GM18505 (cell line): Measurements from ENCODE around the gene GNG13.

ENCODE experiments used
- ATAC-seq: cut with Tn5 transposase; IDR thresholded peaks from one replicate; pipeline ENCODE4 v1.9.1; 2021; ENCODE audit not compliant: unreplicated experiment
- POLR2A ChIP-seq: IDR thresholded peaks from 4 replicates; pipeline ENCODE4 v1.6.1; 2011; ENCODE audit warnings: borderline replicate concordance; ENCODE audit not compliant: insufficient read depth, insufficient read length; ENCODE audit errors: extremely low read depth

Gene GNG13

GRCh38 chr16:800834-801511 lies 439 bp upstream of the GNG13 start:
- TF ChIP-seq POLR2A, result no peak
- ATAC-seq, result no peak

- no peak for TF ChIP-seq POLR2A
- ATAC-seq, result no peak
Measured at GRCh38 chr16:799111-799947, 1.2 kb downstream of the GNG13 start.

DNA sequence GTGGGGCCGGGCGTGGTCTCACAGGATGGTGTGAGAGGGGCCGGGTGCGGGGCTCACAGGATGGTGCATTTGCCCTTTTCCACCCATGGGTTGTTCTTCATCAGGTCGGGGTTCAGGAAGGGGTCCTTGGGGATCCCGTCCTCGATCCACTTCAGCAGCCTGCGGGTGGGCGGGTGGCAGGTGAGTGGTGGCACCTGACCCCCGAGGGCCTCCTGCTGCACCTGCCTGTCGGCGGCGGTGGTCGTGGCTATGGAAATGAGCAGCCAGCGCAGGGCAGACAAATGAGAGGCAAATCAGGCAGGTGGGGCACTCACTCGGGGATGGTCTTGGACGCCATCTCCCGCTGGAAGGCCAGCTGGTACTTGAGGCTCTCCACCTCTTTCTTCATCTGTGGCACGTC lies 1.9 kb downstream of the GNG13 start:
- no peak for TF ChIP-seq POLR2A
- ATAC-seq, result no peak

DNA sequence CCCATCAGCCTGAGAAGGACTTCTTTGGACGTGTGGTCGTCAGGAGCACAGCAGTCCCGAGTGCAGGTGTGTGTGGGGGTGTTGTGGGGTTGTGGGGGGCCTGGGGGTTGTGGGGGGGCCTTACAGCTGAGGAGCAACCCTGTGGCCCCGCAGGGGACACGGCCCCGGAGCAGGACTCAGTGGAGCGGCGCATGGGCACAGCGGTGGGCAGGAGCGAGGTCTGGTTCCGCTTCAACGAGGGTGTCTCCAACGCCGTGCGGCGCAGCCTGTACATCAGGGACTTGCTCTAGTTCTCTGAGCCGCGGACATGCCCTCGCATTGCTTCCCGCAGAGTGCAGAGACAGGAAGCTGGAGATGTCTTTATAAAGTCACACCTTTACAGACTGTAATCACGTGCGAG lies 2.8 kb downstream of the GNG13 start:
- no peak for ATAC-seq
- TF ChIP-seq POLR2A, result no peak

DNA sequence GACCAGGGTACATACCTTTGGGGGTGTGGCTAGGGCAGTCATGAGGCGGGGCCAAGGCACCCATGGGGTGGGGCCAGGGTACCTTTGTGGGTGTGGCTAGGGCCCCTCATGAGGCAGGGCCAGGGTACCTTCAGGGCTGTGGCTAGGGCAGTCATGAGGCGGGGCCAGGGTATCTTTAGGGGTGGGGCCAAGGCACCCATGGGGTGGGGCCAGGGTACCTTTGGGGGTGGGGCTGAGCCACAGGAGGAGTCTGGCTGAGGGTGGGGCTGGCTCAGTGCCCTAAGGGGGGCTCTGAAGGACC lies 3.5 kb downstream of the GNG13 start:
- ATAC-seq, result no peak
- TF ChIP-seq POLR2A, result no peak

- ATAC-seq, result no peak
- no peak for TF ChIP-seq POLR2A
Measured at GRCh38 chr16:796296-797119, 4.0 kb downstream of the GNG13 start.

DNA sequence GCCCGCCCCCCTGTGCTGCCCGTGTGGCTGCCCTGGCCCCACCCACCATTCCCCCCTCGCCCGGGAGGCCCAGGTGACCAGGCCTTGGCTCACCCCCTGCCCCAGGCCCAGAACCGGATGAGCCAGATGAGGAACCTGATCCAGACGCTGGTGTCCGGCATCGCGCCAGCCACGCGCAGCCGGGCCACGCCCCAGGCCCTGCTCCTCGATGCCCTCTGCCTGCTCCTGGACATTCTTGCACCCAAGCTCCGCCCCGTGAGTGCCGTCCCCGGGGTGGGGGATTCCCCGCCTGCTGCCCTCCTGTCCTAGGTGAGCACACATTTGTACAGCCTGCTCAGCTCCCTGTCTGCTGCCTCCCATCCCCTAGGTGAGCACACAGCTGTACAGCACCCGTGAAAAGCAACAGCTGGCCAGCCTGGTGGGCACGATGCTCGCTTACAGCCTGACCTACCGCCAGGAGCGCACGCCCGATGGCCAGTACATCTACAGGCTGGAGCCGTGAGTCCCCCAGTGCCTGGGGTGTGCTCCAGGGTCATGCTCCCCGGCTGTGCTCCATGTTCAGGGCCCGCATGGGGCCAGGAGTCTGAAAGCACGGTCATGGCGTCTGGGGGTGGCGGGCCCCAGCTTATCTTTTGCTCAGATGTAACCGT lies 4.8 kb downstream of the GNG13 start:
- no peak for ATAC-seq
- no peak for TF ChIP-seq POLR2A

DNA sequence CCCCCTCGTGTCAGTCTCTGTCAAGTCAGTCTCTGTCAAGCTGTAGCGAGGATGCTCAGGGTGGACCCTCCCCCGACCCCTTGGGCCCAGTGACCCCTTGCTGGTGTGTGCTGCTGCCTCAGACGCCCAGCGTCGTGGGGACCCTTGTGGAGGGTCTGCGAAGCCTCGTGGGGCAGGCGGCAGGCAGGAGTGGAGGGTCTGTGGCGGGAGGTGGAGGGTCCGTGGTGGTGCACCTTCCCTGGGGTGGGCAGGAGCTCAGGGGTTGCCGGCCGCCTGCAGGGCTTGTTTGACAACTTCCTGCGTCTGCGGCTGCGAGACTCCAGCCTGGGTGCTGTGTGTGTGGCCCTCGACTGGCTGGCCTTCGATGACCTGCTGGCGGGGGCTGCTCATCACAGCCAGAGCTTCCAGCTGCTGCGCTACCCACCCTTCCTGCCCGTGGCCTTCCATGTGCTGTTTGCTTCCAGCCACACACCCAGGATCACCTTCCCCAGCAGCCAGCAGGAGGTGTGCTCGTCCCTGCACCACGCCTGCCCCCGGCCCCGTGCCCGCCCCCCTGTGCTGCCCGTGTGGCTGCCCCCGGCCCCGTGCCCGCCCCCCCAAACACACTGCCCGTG lies 5.6 kb downstream of the GNG13 start:
- no peak for TF ChIP-seq POLR2A
- ATAC-seq, result no peak

DNA sequence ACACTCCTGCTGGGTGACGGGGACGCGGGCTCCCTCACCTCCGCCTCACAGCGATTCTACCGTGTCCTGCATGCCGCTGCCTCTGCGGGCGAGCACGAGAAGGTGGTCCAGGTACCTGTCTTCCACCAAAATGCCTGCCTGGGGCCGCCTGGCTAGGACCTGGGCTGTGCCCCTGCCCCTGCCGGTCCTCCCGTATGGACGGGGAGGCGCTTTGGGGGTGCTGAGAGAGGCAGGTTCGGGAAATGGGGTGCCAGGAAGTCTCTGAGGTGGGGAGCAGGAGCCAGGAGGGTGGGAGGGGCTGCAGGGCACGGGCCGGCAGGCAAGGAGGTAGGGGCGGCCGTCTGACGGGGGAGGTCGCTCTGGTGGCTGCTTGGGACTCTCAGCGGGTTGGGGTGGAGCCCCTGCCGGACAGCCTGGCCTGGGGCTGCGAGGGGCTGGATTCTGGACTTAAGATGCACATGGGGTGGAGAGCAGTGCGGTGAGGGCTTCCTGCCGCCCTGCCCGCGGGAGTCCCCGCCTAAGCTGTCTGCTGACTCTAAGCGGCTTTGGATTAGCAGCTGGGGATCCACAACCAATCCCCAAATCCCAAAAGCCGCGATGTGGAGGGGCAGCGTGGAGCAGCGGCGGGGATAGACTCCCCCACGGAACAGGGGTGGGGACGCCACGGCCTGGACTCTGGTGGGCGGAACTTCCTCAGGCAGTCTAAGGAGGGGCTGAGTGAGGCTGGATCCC lies 6.3 kb downstream of the GNG13 start:
- TF ChIP-seq POLR2A, result no peak
- ATAC-seq, result no peak

DNA sequence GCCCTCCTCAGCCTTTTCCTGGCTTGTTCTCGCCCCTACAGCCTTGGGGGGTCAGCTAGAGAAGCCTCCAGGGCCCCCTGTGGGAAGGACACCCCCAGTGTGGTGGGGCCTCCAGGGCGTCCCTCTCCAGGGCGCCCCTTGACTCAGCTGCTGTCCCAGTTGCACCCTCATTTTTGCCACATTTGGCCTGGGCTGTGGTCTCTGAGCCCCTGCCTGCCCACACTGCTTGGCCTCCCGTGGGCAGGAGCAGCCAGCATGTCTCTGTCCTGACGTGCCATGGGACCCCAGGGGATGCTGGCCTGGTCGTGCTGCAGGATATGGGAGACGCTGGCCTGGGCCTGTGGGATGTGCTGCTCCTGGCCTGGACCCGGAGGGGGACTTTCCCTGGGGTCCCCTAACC lies 7.1 kb downstream of the GNG13 start:
- no peak for ATAC-seq

GRCh38 chr16:792221-792995 lies 8.1 kb downstream of the GNG13 start:
- ATAC-seq, result no peak
- no peak for TF ChIP-seq POLR2A

More for the DNA sequence above, 7.1 kb downstream of the GNG13 start:
- no peak for TF ChIP-seq POLR2A
